Progenitor cell of endocrine pancreas (in vitro differentiated cells): Measurements from ENCODE around the gene RAB41. TPM values are rescaled to one million over a fixed set of nuclear protein-coding genes. Genes with fewer than 3 reads are reported as not detected.

Experiments used
- DNase-seq: peaks from one replicate; pipeline ENCODE4 v3.0.0; 2021; ENCODE audit warnings: low spot score; ENCODE audit not compliant: unreplicated experiment
- H3K27ac Mint-ChIP-seq: 2 replicates; pipeline ENCODE4 v1.8.0; 2021; ENCODE audit warnings: mild to moderate bottlenecking, moderate library complexity, mixed read lengths
- H3K27me3 Mint-ChIP-seq: 2 replicates; pipeline ENCODE4 v1.8.0; 2021; ENCODE audit warnings: mixed read lengths
- H3K36me3 Mint-ChIP-seq: 2 replicates; pipeline ENCODE4 v1.8.0; 2022; ENCODE audit warnings: mixed read lengths; ENCODE audit not compliant: insufficient read depth
- H3K4me1 Mint-ChIP-seq: 2 replicates; pipeline ENCODE4 v1.8.0; 2021; ENCODE audit warnings: low read depth, mixed read lengths
- H3K4me3 Mint-ChIP-seq: 2 replicates; pipeline ENCODE4 v1.8.0; 2021; ENCODE audit warnings: low read depth, mild to moderate bottlenecking, moderate library complexity, mixed read lengths
- H3K9me3 Mint-ChIP-seq: 2 replicates; pipeline ENCODE4 v1.8.0; 2021; ENCODE audit warnings: low read depth, mixed read lengths
- total RNA-seq: library from RNA; stranded (reverse); gene quantifications from 2 replicates; pipeline ENCODE4 v1.2.1, GENCODE V29; 2021
- TF ChIP-seq, protein P1 (sequence below): fragments of 200-600 bp; sonication (generic); IDR thresholded peaks from one replicate; pipeline ENCODE4 v1.5.0; 2021; ENCODE audit warnings: antibody characterized with exemption, mild to moderate bottlenecking; ENCODE audit not compliant: unreplicated experiment

Gene RAB41
- total RNA-seq, 1 donor from 2014 or later, result not detected

DNA sequence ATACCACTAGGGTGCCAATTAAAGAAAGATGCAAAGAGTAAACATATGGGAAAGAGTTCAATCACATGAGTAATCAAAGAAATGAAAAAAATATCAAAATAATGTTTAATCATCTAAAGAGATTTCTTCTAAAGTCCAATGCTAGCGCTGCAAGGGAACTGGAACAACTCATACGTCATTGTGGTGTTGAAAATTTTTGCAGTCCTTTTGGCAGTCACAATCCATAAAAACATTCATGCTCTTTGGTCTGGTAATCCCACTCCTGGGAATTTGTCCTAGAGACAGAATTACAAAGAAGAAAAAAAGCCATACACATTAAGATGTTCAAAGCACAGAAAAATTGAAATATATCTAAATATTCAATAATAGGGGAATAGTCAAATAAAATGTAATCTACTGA is 26.5 kb upstream of the RAB41 start:
- no peak overlapping the region for H3K4me3 Mint-ChIP-seq
- H3K9me3 Mint-ChIP-seq, result peaks cover 30% of the 10 kb centered on the region
- TF ChIP-seq, protein P1, sequence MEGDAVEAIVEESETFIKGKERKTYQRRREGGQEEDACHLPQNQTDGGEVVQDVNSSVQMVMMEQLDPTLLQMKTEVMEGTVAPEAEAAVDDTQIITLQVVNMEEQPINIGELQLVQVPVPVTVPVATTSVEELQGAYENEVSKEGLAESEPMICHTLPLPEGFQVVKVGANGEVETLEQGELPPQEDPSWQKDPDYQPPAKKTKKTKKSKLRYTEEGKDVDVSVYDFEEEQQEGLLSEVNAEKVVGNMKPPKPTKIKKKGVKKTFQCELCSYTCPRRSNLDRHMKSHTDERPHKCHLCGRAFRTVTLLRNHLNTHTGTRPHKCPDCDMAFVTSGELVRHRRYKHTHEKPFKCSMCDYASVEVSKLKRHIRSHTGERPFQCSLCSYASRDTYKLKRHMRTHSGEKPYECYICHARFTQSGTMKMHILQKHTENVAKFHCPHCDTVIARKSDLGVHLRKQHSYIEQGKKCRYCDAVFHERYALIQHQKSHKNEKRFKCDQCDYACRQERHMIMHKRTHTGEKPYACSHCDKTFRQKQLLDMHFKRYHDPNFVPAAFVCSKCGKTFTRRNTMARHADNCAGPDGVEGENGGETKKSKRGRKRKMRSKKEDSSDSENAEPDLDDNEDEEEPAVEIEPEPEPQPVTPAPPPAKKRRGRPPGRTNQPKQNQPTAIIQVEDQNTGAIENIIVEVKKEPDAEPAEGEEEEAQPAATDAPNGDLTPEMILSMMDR, result no peak
- peaks cover 12% of the 10 kb centered on the region for H3K4me1 Mint-ChIP-seq
- no peaks in the 10 kb centered on the region for H3K36me3 Mint-ChIP-seq
- no peaks in the 10 kb centered on the region for H3K27me3 Mint-ChIP-seq
- no peak overlapping the region for H3K27ac Mint-ChIP-seq
- DNase-seq, result no peak

DNA sequence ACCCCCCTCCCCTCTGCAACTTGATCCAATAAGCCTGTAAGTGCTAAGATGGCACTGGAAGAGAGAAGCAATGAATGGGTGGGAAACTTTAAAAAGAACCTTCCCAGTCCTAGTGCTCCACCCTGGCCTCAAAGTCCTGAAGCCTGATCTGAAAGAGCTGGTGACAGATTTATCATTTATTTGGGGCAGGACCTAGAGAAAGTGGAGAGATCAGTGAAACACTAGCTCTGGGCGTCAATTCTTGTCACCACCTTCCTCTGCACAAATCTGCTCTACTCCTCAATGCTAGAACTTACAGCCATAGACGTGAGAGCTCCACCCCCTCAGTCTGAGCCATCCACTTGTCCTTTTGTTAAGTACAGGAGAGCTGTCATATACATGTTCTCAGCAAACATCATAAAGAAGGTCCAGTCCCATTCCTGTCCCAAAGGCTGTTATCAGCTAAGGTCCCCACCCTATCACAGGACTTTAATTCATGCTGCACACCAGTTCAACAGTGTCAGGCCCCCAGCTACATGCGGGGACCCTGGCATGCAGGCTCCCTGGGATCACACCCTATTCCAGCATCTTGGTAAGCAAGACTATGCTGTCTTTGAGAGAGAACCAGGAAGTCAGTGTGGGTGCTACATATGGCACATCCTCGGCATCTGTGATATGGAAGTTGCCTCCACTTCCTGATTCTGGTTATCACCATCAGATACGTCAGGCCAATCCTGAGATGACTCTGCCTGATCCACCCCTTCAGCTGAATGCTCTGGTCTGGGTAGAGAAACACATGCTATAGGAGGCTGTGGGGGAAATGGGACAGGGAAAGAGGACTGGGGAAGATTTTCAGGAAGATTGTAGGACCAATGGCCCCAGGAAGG is 24.3 kb upstream of the RAB41 start:
- H3K27ac Mint-ChIP-seq, result no peak overlapping the region
- H3K4me1 Mint-ChIP-seq, result peaks cover 12% of the 10 kb centered on the region
- no peak overlapping the region for H3K4me3 Mint-ChIP-seq
- TF ChIP-seq, protein P1, result no peak
- no peak for DNase-seq
- H3K9me3 Mint-ChIP-seq, result peaks cover 25% of the 10 kb centered on the region
- no peaks in the 10 kb centered on the region for H3K36me3 Mint-ChIP-seq
- H3K27me3 Mint-ChIP-seq, result no peaks in the 10 kb centered on the region

DNA sequence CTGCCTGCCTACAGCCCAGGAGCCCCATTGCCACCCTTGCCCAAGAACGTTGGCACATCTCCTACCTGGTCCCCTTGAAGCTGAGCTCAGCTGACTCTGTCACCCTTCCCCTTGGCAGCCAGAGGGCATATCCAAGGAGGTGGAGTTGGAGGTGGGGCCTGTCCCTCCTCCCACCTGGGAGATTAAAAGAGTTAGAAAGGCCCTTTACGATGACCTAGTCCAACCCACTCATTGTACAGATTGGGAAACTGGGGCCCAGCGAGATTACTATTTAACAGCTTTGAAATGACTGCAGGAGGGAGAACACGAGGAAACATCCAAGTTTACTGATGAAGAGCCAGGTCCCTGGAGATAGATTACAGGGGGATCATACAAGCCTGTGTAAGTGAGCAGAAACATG is 21.9 kb upstream of the RAB41 start, which contains the start of gene P2RY4:
Gene P2RY4 (minus strand): TSS at position 101 of the 400 bp plus-strand sequence. CDS start 580 bp downstream, outside the sequence.
- peaks cover 8% of the 10 kb centered on the region for H3K27me3 Mint-ChIP-seq
- H3K27ac Mint-ChIP-seq, result no peak within 1 kb of the TSS
- TF ChIP-seq, protein P1, result no peak
- no peak within 1 kb of the TSS for H3K4me3 Mint-ChIP-seq
- H3K36me3 Mint-ChIP-seq, result no peaks in the 10 kb centered on the region
- peaks cover 12% of the 10 kb centered on the region for H3K9me3 Mint-ChIP-seq
- DNase-seq, result no peak
- peaks cover under 1% of the 10 kb centered on the region for H3K4me1 Mint-ChIP-seq

DNA sequence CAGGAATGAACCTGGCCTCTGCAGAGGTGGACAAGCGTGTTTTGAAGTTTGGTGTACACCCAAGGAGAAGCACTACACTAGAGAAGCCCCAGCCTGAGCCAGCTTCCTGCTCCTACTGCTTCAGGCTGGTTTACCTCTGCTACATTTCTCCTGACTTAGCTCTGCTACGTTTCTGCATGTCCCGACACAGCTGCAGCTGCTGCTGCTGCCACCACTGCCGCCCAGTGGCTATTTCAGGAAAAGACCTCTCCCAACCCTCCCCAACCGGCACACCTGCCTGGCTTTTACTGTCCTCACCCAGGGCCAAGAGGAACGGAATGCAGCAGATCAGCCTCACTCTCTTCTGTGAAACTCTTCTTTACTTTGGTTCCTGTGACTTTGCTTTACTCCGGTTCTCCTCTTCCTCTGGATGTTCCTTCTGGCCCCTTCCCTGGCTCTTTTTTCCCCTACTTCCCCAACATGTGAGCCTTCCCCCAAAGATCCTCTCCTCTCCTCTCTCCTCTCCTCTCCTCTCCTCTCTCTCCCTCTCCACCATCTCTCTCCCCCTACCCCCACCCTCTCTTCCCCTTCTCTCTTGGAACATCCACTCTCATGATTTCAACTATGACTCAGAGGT is 18.9 kb upstream of the RAB41 start:
- peak; percentile 28 for DNase-seq
- Mint-ChIP-seq H3K4me3 (no peak overlapping the region), H3K4me1 (no peaks in the 10 kb centered on the region), H3K9me3 (peaks cover 14% of the 10 kb centered on the region), H3K36me3 (no peaks in the 10 kb centered on the region), H3K27ac (no peak overlapping the region), H3K27me3 (peaks cover 8% of the 10 kb centered on the region)
- TF ChIP-seq, protein P1, result peak; percentile 61

DNA sequence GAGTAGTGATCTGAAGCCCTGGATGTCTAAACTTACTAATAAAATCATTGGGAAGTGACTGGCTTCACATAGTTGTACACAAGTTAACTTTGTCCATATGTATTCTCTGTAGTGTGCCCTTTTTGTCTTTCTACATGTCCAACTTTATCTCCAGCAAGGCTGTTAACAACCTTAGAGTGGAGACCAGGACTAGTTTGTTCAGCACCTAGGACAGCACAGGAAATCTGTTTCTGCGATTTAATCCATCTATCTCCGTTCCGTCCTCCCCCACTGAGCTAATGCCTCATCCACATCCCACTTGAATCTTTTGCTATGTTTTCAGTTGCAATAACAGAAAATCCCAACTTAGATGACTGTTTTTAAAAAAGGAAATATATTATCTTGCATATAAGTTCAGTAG is 17.2 kb upstream of the RAB41 start:
- Mint-ChIP-seq H3K4me3 (no peak overlapping the region), H3K27me3 (peaks cover 8% of the 10 kb centered on the region), H3K36me3 (no peaks in the 10 kb centered on the region), H3K4me1 (no peaks in the 10 kb centered on the region), H3K27ac (no peak overlapping the region), H3K9me3 (peaks cover 25% of the 10 kb centered on the region)
- TF ChIP-seq, protein P1, result no peak
- no peak for DNase-seq
